Measurements from ENCODE around the gene TACC2. TPM values are rescaled to one million over a fixed set of nuclear protein-coding genes. Genes with fewer than 3 reads are reported as not detected.

Gene TACC2
- total and polyA plus RNA-seq, 2 experiments from 2014 or later = 30.8 to 35.9 TPM

DNA sequence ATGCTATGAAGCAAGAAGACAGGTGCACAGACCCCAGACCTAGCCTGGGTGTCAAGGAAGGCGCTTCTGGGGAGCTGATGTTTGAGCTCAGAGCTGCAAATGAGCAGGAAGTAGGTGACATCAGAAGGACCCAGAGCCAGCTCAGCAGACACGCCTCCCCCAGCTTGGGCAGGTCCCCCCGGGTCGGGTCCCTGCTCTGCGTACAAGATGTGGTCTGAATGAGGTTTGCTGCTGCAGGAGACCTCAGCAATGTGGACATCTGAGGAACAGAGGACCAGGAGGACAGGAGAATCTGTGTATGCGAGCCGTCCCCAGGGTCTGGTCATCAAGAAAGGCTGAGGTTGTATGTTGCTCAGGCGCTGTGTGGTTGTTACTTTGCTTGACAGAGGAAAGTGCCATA, 51.8 kb downstream of the TACC2 start (continued):
- TF ChIP-seq, protein P1, sequence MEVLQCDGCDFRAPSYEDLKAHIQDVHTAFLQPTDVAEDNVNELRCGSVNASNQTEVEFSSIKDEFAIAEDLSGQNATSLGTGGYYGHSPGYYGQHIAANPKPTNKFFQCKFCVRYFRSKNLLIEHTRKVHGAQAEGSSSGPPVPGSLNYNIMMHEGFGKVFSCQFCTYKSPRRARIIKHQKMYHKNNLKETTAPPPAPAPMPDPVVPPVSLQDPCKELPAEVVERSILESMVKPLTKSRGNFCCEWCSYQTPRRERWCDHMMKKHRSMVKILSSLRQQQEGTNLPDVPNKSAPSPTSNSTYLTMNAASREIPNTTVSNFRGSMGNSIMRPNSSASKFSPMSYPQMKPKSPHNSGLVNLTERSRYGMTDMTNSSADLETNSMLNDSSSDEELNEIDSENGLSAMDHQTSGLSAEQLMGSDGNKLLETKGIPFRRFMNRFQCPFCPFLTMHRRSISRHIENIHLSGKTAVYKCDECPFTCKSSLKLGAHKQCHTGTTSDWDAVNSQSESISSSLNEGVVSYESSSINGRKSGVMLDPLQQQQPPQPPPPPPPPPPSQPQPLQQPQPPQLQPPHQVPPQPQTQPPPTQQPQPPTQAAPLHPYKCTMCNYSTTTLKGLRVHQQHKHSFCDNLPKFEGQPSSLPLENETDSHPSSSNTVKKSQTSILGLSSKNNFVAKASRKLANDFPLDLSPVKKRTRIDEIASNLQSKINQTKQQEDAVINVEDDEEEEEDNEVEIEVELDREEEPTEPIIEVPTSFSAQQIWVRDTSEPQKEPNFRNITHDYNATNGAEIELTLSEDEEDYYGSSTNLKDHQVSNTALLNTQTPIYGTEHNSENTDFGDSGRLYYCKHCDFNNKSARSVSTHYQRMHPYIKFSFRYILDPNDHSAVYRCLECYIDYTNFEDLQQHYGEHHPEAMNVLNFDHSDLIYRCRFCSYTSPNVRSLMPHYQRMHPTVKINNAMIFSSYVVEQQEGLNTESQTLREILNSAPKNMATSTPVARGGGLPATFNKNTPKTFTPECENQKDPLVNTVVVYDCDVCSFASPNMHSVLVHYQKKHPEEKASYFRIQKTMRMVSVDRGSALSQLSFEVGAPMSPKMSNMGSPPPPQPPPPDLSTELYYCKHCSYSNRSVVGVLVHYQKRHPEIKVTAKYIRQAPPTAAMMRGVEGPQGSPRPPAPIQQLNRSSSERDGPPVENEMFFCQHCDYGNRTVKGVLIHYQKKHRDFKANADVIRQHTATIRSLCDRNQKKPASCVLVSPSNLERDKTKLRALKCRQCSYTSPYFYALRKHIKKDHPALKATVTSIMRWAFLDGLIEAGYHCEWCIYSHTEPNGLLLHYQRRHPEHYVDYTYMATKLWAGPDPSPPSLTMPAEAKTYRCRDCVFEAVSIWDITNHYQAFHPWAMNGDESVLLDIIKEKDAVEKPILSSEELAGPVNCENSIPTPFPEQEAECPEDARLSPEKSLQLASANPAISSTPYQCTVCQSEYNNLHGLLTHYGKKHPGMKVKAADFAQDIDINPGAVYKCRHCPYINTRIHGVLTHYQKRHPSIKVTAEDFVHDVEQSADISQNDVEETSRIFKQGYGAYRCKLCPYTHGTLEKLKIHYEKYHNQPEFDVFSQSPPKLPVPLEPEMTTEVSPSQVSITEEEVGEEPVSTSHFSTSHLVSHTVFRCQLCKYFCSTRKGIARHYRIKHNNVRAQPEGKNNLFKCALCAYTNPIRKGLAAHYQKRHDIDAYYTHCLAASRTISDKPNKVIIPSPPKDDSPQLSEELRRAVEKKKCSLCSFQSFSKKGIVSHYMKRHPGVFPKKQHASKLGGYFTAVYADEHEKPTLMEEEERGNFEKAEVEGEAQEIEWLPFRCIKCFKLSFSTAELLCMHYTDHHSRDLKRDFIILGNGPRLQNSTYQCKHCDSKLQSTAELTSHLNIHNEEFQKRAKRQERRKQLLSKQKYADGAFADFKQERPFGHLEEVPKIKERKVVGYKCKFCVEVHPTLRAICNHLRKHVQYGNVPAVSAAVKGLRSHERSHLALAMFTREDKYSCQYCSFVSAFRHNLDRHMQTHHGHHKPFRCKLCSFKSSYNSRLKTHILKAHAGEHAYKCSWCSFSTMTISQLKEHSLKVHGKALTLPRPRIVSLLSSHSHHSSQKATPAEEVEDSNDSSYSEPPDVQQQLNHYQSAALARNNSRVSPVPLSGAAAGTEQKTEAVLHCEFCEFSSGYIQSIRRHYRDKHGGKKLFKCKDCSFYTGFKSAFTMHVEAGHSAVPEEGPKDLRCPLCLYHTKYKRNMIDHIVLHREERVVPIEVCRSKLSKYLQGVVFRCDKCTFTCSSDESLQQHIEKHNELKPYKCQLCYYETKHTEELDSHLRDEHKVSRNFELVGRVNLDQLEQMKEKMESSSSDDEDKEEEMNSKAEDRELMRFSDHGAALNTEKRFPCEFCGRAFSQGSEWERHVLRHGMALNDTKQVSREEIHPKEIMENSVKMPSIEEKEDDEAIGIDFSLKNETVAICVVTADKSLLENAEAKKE (CRISPR knock-in tag; IDR thresholded peaks at IDR 0.05) = no peak
- TF ChIP-seq NANOG (IDR thresholded peaks at IDR 0.05; ENCODE audit: borderline replicate concordance) (no peak), REST (IDR thresholded peaks at IDR 0.05; ENCODE audit: unreplicated experiment) (no peak), STAT1 (IDR thresholded peaks at IDR 0.05; ENCODE audit: unreplicated experiment) (no peak)

GRCh38 chr10:122042836-122043235, 53.9 kb downstream of the TACC2 start:
- H2AFZ ChIP-seq = no peak overlapping the region
- Mint-ChIP-seq H3K4me3 (no peak overlapping the region), H3K36me3 (ENCODE audit: low read depth) (no peaks in the 10 kb centered on the region), H3K27ac (no peak overlapping the region), H3K4me1 (peaks cover 23% of the 10 kb centered on the region), H3K9me3 (no peaks in the 10 kb centered on the region), H3K27me3 (ENCODE audit: insufficient read depth, low read depth, poor library complexity) (peaks cover 2% of the 10 kb centered on the region)
- no peak for ATAC-seq
- peaks cover 19% of the 10 kb centered on the region for H3K4me1 ChIP-seq (ENCODE audit: insufficient read depth)
- H3K4me2 ChIP-seq = no peak overlapping the region
- no peaks in the 10 kb centered on the region; the same call in 1 of the 2 replicates for H3F3A ChIP-seq (replicated peaks; ENCODE audit: low read depth)
- no peaks in the 10 kb centered on the region for H3K9me2 ChIP-seq (ENCODE audit: insufficient read depth)
- H3K4me3 ChIP-seq = no peak overlapping the region
- no peaks in the 10 kb centered on the region for H4K20me1 ChIP-seq (replicated peaks; ENCODE audit: insufficient read depth)
- no peaks in the 10 kb centered on the region for H3K36me3 ChIP-seq (ENCODE audit: insufficient read depth)
- no peak overlapping the region for H3K27ac ChIP-seq (ENCODE audit: low read depth)
- DNase-seq (ENCODE audit: low spot score) = no peak
- no peaks in the 10 kb centered on the region for H3K79me2 ChIP-seq (replicated peaks; ENCODE audit: insufficient read depth)
- H3K27me3 ChIP-seq (ENCODE audit: insufficient read depth) = no peaks in the 10 kb centered on the region
- no peak for TF ChIP-seq POLR2AphosphoS5 (IDR thresholded peaks at IDR 0.05; ENCODE audit: low read depth)
- TF ChIP-seq, protein P1 (CRISPR knock-in tag; IDR thresholded peaks at IDR 0.05) = no peak
- TF ChIP-seq JUNB (IDR thresholded peaks at IDR 0.05; ENCODE audit: unreplicated experiment) = no peak
- no peak for TF ChIP-seq NANOG (IDR thresholded peaks at IDR 0.05; ENCODE audit: borderline replicate concordance)
- TF ChIP-seq ZNF114 (CRISPR knock-in tag; IDR thresholded peaks at IDR 0.05) = no peak
